Measurements from ENCODE around the gene DUOXA1.
"Not testable (repeated sequence)": the region's sequence is repeated elsewhere in the genome, so short reads cannot be mapped to it uniquely, and the experiment has no call there.

Gene DUOXA1

DNA sequence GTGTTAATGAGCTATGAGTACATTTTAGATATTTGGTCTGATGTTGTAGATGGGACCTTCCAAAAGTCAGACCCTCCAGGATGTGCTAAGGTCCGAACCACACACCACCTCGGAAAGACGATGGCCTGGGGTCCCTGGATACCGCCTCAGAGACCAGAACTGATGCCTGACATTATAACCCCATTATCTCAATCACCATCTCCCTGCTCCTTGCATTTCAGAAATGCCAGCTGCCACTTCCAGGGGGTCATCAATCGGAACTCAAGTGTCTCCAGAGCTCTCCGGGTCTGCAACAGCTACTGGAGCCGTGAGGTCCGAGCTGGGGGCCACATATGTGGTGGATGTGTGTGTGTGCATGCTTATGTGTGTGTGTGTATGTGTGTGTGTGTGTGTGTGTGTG, 8.0 kb upstream of the DUOXA1 start:
- H3K4me3 Mint-ChIP-seq = no peak overlapping the region
- no peak overlapping the region for H3K27ac Mint-ChIP-seq
- no peak for DNase-seq
- H3K9me3 Mint-ChIP-seq = no peaks in the 10 kb centered on the region
- H3K27me3 Mint-ChIP-seq (ENCODE audit: low read depth, poor library complexity) = peaks cover 60% of the 10 kb centered on the region
- no peaks in the 10 kb centered on the region for H3K36me3 Mint-ChIP-seq (ENCODE audit: low read depth)
- TF ChIP-seq, protein P1, sequence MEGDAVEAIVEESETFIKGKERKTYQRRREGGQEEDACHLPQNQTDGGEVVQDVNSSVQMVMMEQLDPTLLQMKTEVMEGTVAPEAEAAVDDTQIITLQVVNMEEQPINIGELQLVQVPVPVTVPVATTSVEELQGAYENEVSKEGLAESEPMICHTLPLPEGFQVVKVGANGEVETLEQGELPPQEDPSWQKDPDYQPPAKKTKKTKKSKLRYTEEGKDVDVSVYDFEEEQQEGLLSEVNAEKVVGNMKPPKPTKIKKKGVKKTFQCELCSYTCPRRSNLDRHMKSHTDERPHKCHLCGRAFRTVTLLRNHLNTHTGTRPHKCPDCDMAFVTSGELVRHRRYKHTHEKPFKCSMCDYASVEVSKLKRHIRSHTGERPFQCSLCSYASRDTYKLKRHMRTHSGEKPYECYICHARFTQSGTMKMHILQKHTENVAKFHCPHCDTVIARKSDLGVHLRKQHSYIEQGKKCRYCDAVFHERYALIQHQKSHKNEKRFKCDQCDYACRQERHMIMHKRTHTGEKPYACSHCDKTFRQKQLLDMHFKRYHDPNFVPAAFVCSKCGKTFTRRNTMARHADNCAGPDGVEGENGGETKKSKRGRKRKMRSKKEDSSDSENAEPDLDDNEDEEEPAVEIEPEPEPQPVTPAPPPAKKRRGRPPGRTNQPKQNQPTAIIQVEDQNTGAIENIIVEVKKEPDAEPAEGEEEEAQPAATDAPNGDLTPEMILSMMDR (IDR thresholded peaks at IDR 0.05) = no peak
- H3K4me1 Mint-ChIP-seq = peaks cover 39% of the 10 kb centered on the region

DNA sequence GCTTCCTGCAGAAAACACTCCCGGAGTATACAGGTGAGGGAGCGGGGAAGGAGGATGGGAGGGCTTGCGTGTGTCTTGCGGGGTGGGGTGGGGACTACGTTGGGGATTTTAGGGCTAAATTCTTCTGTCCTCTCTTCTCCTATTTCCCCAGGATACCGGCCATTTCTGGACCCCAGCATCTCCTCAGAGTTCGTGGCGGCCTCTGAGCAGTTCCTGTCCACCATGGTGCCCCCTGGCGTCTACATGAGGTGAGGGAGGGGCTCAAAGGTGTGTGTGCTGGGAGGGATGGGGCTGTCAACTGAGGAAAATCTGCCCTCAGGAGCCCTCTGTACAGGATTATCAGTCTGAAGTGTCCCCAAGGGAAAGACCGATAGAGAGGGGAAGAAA, 6.7 kb upstream of the DUOXA1 start:
- Mint-ChIP-seq H3K36me3 (ENCODE audit: low read depth) (no peaks in the 10 kb centered on the region), H3K4me1 (peaks cover 39% of the 10 kb centered on the region), H3K9me3 (no peaks in the 10 kb centered on the region), H3K27me3 (ENCODE audit: low read depth, poor library complexity) (peaks cover 66% of the 10 kb centered on the region), H3K27ac (no peak overlapping the region), H3K4me3 (peak overlapping the region; percentile 34)
- TF ChIP-seq, protein P1 (IDR thresholded peaks at IDR 0.05) = peak; percentile 26
- DNase-seq = peak; percentile 41

DNA sequence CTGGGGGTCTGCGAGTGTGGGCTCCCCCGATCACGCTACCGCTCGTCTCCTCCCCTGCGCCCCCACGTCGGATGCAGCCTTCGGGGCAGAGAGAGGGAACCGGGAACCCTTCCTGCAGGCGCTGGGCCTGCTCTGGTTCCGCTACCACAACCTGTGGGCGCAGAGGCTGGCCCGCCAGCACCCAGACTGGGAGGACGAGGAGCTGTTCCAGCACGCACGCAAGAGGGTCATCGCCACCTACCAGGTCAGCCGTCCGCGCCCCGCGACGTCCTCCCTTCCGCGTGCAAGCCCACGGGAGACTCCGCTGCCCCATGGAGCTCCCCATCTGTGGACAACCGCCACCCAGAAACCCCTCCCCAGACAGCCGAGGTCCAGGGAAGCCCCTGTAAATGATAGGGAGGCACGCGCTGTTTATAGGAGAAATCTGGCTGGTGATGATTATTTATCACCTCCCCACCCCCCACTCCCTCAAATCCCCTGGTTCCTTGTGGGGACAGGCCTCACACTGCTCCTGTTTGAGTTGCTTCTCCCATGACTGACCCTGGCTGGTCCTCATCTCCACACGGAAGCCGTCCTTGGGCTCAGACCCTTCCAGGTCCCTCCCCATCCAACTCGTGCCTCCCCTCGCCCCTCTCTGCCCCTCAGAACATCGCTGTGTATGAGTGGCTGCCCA, 6.2 kb upstream of the DUOXA1 start:
- not testable (repeated sequence) for H3K27ac Mint-ChIP-seq; H3K36me3 Mint-ChIP-seq (ENCODE audit: low read depth); H3K9me3 Mint-ChIP-seq; DNase-seq
- Mint-ChIP-seq H3K27me3 (ENCODE audit: low read depth, poor library complexity) (peaks cover 72% of the 10 kb centered on the region), H3K4me1 (peaks cover 39% of the 10 kb centered on the region), H3K4me3 (peak overlapping the region; percentile 34)

DNA sequence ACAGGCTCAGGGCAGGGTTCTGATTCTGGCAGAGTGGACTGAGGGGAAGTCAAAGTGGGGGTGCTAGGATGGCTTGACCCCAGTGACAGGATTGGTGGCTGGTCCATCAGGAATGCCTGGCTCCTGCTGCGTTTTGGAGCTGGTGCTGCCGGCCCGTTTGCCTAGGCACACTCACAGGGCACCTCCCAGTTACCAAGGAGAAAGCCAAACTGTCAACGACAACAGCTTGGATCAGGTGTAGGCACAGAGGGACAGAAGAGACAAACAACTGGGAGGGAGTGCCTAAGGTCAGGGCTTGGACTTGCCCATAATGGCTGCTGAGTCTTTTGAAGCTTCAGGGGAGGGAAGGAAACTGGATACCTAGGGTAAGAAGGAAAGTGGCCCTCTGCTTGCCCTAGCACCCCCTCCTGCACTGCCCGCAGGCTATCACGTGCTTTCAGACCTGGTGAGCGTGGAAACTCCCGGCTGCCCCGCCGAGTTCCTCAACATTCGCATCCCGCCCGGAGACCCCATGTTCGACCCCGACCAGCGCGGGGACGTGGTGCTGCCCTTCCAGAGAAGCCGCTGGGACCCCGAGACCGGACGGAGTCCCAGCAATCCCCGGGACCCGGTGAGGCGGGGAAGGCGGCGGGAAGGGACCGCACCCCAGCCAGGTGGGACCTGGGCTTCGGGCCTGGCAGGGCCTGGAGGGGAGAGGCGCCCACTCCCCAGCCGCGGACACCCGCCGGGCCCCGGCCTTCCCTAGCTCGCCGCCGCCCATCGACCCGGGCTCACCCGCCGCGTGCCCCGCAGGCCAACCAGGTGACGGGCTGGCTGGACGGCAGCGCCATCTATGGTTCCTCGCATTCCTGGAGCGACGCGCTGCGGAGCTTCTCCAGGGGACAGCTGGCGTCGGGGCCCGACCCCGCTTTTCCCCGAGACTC, 5.3 kb upstream of the DUOXA1 start:
- TF ChIP-seq, protein P1 (IDR thresholded peaks at IDR 0.05) = no peak
- Mint-ChIP-seq H3K4me1 (peaks cover 43% of the 10 kb centered on the region), H3K4me3 (peak overlapping the region; percentile 61), H3K27ac (no peak overlapping the region), H3K36me3 (ENCODE audit: low read depth) (no peaks in the 10 kb centered on the region), H3K27me3 (ENCODE audit: low read depth, poor library complexity) (peaks cover 81% of the 10 kb centered on the region), H3K9me3 (no peaks in the 10 kb centered on the region)
- DNase-seq = peak; percentile 67

DNA sequence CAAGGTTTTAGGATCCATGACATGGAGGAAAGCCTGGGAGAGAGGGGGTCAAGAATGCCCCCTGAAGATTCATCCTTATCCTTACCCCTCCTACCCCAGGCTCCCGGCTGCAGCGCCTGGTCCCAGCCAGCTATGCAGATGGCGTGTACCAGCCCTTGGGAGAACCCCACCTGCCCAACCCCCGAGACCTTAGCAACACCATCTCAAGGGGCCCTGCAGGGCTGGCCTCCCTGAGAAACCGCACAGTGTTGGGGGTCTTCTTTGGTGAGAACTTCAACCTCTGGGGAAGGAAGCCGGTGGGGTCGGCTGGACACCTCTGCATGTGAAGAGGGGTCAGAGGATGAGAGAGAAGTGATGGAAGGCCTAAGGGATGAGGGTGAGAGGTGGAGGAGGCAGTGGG, 4.4 kb upstream of the DUOXA1 start:
- no peak for DNase-seq
- H3K36me3 Mint-ChIP-seq (ENCODE audit: low read depth) = no peaks in the 10 kb centered on the region
- peaks cover 87% of the 10 kb centered on the region for H3K27me3 Mint-ChIP-seq (ENCODE audit: low read depth, poor library complexity)
- peak overlapping the region; percentile 61 for H3K4me3 Mint-ChIP-seq
- TF ChIP-seq, protein P1 (IDR thresholded peaks at IDR 0.05) = no peak
- H3K27ac Mint-ChIP-seq = no peak overlapping the region
- no peaks in the 10 kb centered on the region for H3K9me3 Mint-ChIP-seq
- peaks cover 39% of the 10 kb centered on the region for H3K4me1 Mint-ChIP-seq

DNA sequence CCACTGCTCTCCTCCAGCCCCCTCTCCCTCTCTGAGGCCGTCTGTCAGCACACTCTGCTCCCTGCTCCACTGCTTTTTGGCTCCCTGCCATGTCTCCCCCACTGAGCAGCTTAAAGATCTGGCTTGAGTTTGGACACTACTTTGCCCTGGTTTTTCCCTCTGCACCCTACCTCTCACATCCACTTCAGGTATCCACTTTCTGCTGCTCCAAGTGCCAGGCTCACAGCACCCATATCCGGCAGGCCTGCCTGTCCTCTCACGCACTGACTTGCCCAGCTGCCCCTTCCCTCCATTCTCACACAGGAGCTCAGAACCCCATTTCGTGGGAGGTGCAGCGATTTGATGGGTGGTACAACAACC, 3.9 kb upstream of the DUOXA1 start:
- Mint-ChIP-seq H3K27ac (no peak overlapping the region), H3K36me3 (ENCODE audit: low read depth) (no peaks in the 10 kb centered on the region), H3K27me3 (ENCODE audit: low read depth, poor library complexity) (peaks cover 90% of the 10 kb centered on the region), H3K4me1 (peaks cover 39% of the 10 kb centered on the region), H3K4me3 (no peak overlapping the region), H3K9me3 (no peaks in the 10 kb centered on the region)
- TF ChIP-seq, protein P1 (IDR thresholded peaks at IDR 0.05) = no peak
- no peak for DNase-seq
